Activated naive CD8-positive, alpha-beta T cell (primary cell): ENCODE data around the gene PRPS1.

Experiments
- H3K27ac Mint-ChIP-seq: one replicate; pipeline ENCODE4 v1.8.0; 2021; ENCODE audit warnings: mixed read lengths
- H3K27me3 Mint-ChIP-seq: one replicate; pipeline ENCODE4 v1.8.0; 2021; ENCODE audit warnings: mixed read lengths
- H3K36me3 Mint-ChIP-seq: one replicate; pipeline ENCODE4 v1.8.0; 2021; ENCODE audit warnings: mixed read lengths
- H3K4me1 Mint-ChIP-seq: one replicate; pipeline ENCODE4 v1.8.0; 2021; ENCODE audit warnings: low read depth, mixed read lengths
- H3K4me3 Mint-ChIP-seq: one replicate; pipeline ENCODE4 v1.8.0; 2021; ENCODE audit warnings: mild to moderate bottlenecking, mixed read lengths
- H3K9me3 Mint-ChIP-seq: one replicate; pipeline ENCODE4 v1.8.0; 2021; ENCODE audit warnings: low read depth, mixed read lengths

PRPS1 gene

GRCh38 chrX:107699616-107700015, 71.3 kb downstream of the PRPS1 start:
- Mint-ChIP-seq H3K4me3 (no peak overlapping the region), H3K4me1 (peaks cover 15% of the 10 kb centered on the region), H3K36me3 (no peaks in the 10 kb centered on the region), H3K27ac (no peak overlapping the region), H3K27me3 (no peaks in the 10 kb centered on the region), H3K9me3 (no peaks in the 10 kb centered on the region)

GRCh38 chrX:107700317-107700774, 72.0 kb downstream of the PRPS1 start:
- Mint-ChIP-seq H3K27ac (no peak overlapping the region), H3K4me3 (no peak overlapping the region), H3K27me3 (no peaks in the 10 kb centered on the region), H3K4me1 (peaks cover 15% of the 10 kb centered on the region), H3K36me3 (no peaks in the 10 kb centered on the region), H3K9me3 (no peaks in the 10 kb centered on the region)
